Putamen (tissue), 1 donor: ENCODE data around the gene CPLX1.

Experiments
- DNase-seq: peaks from one replicate; pipeline ENCODE4 v3.0.0-alpha.2; 2016; ENCODE audit warnings: low spot score

The CPLX1 gene

GRCh38 chr4:855880-856224, 29.9 kb upstream of the CPLX1 start:
- DNase-seq = no peak

- DNase-seq = no peak
Measured at GRCh38 chr4:854356-854755, 28.4 kb upstream of the CPLX1 start.

GRCh38 chr4:853416-853781, 27.5 kb upstream of the CPLX1 start:
- DNase-seq = no peak

- no peak for DNase-seq
Measured at GRCh38 chr4:851701-852430, 25.9 kb upstream of the CPLX1 start.

GRCh38 chr4:850323-850945, 24.5 kb upstream of the CPLX1 start:
- DNase-seq = no peak

GRCh38 chr4:849478-850175, 23.7 kb upstream of the CPLX1 start:
- no peak for DNase-seq

- DNase-seq = no peak
Measured at GRCh38 chr4:848803-849477, 23.0 kb upstream of the CPLX1 start.

GRCh38 chr4:848307-848691, 22.4 kb upstream of the CPLX1 start:
- DNase-seq = no peak

GRCh38 chr4:845836-846251, 19.9 kb upstream of the CPLX1 start:
- no peak for DNase-seq

- no peak for DNase-seq
Measured at GRCh38 chr4:845233-845835, 19.4 kb upstream of the CPLX1 start.

- DNase-seq = no peak
Measured at GRCh38 chr4:844752-845232, 18.9 kb upstream of the CPLX1 start.

- DNase-seq = no peak
Measured at GRCh38 chr4:839675-840443, 13.9 kb upstream of the CPLX1 start.

- DNase-seq = no peak
Measured at GRCh38 chr4:837772-838171, 11.8 kb upstream of the CPLX1 start.

- DNase-seq = no peak
Measured at GRCh38 chr4:836750-837301, 10.9 kb upstream of the CPLX1 start.

- DNase-seq = no peak
Measured at GRCh38 chr4:836003-836511, 10.1 kb upstream of the CPLX1 start.

- no peak for DNase-seq
Measured at GRCh38 chr4:835148-836002, 9.4 kb upstream of the CPLX1 start.

- DNase-seq = no peak
Measured at GRCh38 chr4:834368-835147, 8.6 kb upstream of the CPLX1 start.

- no peak for DNase-seq
Measured at GRCh38 chr4:833731-834367, 7.9 kb upstream of the CPLX1 start.

- no peak for DNase-seq
Measured at GRCh38 chr4:833156-833555, 7.2 kb upstream of the CPLX1 start.
